ENCODE measurements around the gene LYPD6B.

Gene LYPD6B

DNA sequence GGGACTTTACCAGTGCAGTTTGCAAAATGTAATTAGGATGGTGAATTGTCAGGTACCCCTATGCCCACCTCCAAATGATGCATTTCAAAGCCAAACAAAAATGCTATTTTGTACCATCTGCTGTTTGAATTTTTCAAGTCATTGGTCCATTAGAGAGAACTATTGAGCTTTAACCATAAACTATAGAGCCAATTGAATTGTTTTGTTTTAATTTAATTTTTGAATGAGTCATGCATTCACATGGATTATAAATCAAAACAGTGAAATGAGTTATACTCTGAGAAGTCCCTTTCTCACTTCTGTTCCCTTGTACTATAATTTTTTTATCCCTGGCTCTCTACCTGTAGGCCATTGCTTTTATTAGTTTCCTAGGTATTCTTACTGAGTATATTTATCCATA is 151.3 kb downstream of the LYPD6B start:
- no peaks in the 10 kb centered on the region for H3K36me3 ChIP-seq (ENCODE audit: insufficient read depth, low read length)

DNA sequence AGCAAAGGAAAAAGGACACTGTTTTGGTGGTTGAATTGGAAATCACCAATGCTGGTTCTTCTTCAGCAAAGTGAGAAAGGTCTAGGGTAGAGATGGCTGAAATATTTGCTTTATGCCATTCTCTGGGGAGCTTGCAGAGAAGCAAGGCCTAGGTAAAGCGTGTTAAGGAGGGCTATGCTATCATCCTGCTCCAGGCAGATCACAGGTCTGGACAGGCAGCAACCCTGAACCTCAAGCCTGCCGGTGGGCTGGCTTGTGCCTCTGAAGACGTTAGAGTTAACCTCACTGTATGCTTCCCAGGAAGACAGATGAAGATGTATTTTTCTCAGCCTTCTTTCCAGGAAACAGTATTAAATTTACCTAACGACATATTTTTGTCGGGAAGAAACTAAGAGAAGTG is 153.4 kb downstream of the LYPD6B start:
- Histone ChIP-seq H3K27me3 (ENCODE audit: control insufficient read depth, insufficient read depth, low read length) (no peaks in the 10 kb centered on the region), H3K9me3 (replicated peaks; ENCODE audit: low read length) (no peaks in the 10 kb centered on the region), H3K4me2 (ENCODE audit: low read length) (no peak overlapping the region), H3K36me3 (ENCODE audit: insufficient read depth, low read length) (no peaks in the 10 kb centered on the region), H3K9ac (ENCODE audit: low read depth, low read length) (no peak overlapping the region), H3K4me3 (ENCODE audit: low read length) (no peak overlapping the region), H3K4me1 (ENCODE audit: control insufficient read depth, insufficient read depth, low read length) (no peaks in the 10 kb centered on the region)

More for the DNA sequence above, 151.3 kb downstream of the LYPD6B start:
- H3K9me3 ChIP-seq (replicated peaks; ENCODE audit: low read length) = no peaks in the 10 kb centered on the region
- H3K27me3 ChIP-seq (ENCODE audit: control insufficient read depth, insufficient read depth, low read length) = no peaks in the 10 kb centered on the region
- no peak overlapping the region for H3K9ac ChIP-seq (ENCODE audit: low read depth, low read length)
- no peak overlapping the region for H3K4me2 ChIP-seq (ENCODE audit: low read length)
- no peaks in the 10 kb centered on the region for H3K4me1 ChIP-seq (ENCODE audit: control insufficient read depth, insufficient read depth, low read length)
- no peak overlapping the region for H3K4me3 ChIP-seq (ENCODE audit: low read length)

DNA sequence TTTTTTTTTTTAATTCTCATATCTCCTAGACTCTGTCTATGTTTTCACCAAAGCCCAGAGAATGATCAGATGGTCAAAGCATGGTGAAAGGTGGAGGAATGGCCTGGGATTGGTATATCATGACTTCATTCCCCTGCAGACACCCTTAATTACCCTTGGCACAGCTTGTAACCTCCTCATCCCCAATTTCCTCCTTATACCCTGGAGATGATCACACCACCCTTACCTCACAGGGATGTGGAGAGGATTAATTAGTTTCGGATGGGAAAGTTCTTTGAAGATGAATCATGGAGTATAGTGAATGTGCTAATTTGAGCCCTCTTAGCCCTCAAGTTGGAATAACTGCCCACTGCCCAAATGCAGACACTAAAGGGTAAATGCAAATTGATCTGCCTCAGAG is 153.9 kb downstream of the LYPD6B start:
- Histone ChIP-seq H3K4me3 (ENCODE audit: low read length) (no peak overlapping the region), H3K36me3 (ENCODE audit: insufficient read depth, low read length) (no peaks in the 10 kb centered on the region), H3K9ac (ENCODE audit: low read depth, low read length) (no peak overlapping the region), H3K4me1 (ENCODE audit: control insufficient read depth, insufficient read depth, low read length) (no peaks in the 10 kb centered on the region), H3K27me3 (ENCODE audit: control insufficient read depth, insufficient read depth, low read length) (no peaks in the 10 kb centered on the region), H3K4me2 (ENCODE audit: low read length) (no peak overlapping the region), H3K9me3 (replicated peaks; ENCODE audit: low read length) (no peaks in the 10 kb centered on the region)

DNA sequence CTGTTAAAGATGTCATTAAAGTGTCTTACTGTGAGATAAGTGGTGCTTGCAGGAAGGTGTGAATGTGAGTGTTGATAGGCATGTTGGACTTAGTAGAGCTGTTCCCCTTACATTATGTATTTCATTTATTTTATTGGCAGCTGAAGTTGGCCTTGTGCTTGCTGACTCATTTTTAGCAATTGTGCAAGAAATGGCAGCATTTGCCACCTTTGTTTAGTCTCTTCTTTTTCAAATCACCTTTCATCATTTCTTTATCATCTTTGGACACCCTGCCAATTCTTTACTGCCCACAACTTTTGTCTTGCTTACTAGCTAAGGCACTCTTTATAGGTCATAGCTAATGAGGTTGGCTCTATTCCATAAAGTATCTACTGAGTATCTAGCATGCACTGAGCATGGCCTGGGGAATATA is 161.6 kb downstream of the LYPD6B start:
- Histone ChIP-seq H3K4me3 (ENCODE audit: low read length) (no peak overlapping the region), H3K4me1 (ENCODE audit: control insufficient read depth, insufficient read depth, low read length) (no peaks in the 10 kb centered on the region), H3K9me3 (replicated peaks; ENCODE audit: low read length) (no peaks in the 10 kb centered on the region), H3K36me3 (ENCODE audit: insufficient read depth, low read length) (no peaks in the 10 kb centered on the region), H3K27me3 (ENCODE audit: control insufficient read depth, insufficient read depth, low read length) (no peaks in the 10 kb centered on the region), H3K4me2 (ENCODE audit: low read length) (no peak overlapping the region), H3K9ac (ENCODE audit: low read depth, low read length) (no peak overlapping the region)

DNA sequence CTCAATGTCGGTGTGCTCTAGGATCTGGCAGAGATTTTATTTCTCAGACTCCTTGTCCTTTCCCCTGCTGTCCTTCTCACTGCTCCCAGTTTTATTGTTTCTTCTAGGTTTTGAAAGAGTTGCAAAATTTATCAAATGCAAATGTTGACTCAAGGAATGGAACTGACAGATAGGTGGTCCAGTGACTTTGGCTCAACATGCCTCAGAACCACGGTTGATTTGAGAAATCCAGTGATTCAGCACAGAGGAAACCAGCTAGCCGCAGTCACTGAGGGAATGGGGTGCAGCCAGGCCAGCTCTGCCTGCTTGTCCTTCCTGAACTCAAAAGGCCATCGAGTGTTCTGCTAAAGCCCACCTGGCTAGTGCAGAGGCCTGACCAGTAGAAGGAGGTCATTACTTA is 166.2 kb downstream of the LYPD6B start:
- H3K36me3 ChIP-seq (ENCODE audit: insufficient read depth, low read length) = no peaks in the 10 kb centered on the region
- H3K4me1 ChIP-seq (ENCODE audit: control insufficient read depth, insufficient read depth, low read length) = no peaks in the 10 kb centered on the region
- no peak overlapping the region for H3K4me3 ChIP-seq (ENCODE audit: low read length)
- H3K9ac ChIP-seq (ENCODE audit: low read depth, low read length) = no peak overlapping the region
- H3K4me2 ChIP-seq (ENCODE audit: low read length) = no peak overlapping the region
- no peaks in the 10 kb centered on the region for H3K9me3 ChIP-seq (replicated peaks; ENCODE audit: low read length)
- H3K27me3 ChIP-seq (ENCODE audit: control insufficient read depth, insufficient read depth, low read length) = no peaks in the 10 kb centered on the region

DNA sequence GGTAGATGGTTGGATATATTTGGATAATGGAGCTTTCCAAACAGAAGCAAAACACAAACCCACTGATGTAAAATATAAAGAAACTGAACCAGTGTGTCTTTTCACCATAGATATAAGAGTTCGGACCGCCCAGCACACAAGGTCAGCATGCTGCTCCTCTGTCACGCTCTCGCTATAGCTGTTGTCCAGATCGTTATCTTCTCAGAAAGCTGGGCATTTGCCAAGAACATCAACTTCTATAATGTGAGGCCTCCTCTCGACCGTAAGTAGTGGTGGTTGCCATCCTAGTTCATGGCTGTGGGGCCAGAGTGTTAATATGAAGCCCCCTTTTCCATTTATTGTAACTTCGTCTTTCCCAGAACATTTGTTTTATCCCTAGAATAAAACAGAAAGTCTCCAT is 166.6 kb downstream of the LYPD6B start:
- no peak overlapping the region for H3K9ac ChIP-seq (ENCODE audit: low read depth, low read length)
- no peak overlapping the region for H3K4me3 ChIP-seq (ENCODE audit: low read length)

DNA sequence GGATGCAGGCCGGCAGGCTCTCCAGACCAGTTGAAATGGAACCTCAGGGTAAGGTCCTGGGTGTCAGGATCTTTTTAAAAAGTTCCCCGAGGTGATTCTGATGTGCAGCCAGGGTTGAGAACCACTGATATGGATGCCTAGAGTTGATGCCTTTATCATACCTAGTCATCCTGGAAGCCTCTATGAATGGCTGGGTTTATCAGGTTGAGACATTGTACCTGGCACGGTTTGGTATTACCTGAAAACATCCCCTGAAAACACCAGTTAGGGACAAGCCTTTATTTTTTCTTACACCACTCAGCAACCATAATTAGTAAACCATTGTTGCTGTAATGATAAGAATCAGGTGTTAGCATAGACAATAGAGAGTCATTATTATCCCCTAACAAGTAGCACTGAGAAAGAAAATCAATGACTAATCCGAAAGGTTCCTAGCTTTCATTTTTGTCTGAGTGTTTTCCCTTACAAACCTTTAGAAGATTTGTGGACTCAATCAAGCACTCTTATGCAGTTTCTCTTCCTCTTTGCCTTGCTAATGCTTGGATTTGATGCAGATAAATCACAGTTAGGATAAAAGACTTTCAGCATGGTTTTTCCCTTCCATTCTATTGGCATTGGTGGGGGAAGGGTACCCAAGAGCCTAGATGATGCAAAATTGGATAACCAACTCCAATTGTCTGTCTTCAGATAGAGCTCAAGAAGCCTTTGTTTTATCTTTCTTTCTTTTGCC is 175.4 kb downstream of the LYPD6B start:
- H3K9ac ChIP-seq (ENCODE audit: low read depth, low read length) = no peak overlapping the region
- peaks cover 5% of the 10 kb centered on the region for H3K36me3 ChIP-seq (ENCODE audit: insufficient read depth, low read length)
- H3K4me1 ChIP-seq (ENCODE audit: control insufficient read depth, insufficient read depth, low read length) = no peaks in the 10 kb centered on the region
- H3K27me3 ChIP-seq (ENCODE audit: control insufficient read depth, insufficient read depth, low read length) = no peaks in the 10 kb centered on the region
- no peaks in the 10 kb centered on the region for H3K9me3 ChIP-seq (replicated peaks; ENCODE audit: low read length)
- H3K4me3 ChIP-seq (ENCODE audit: low read length) = no peak overlapping the region
- H3K4me2 ChIP-seq (ENCODE audit: low read length) = no peak overlapping the region

More for the DNA sequence above, 166.6 kb downstream of the LYPD6B start:
- Histone ChIP-seq H3K4me2 (ENCODE audit: low read length) (no peak overlapping the region), H3K27me3 (ENCODE audit: control insufficient read depth, insufficient read depth, low read length) (no peaks in the 10 kb centered on the region), H3K4me1 (ENCODE audit: control insufficient read depth, insufficient read depth, low read length) (no peaks in the 10 kb centered on the region), H3K36me3 (ENCODE audit: insufficient read depth, low read length) (no peaks in the 10 kb centered on the region), H3K9me3 (replicated peaks; ENCODE audit: low read length) (no peaks in the 10 kb centered on the region)

DNA sequence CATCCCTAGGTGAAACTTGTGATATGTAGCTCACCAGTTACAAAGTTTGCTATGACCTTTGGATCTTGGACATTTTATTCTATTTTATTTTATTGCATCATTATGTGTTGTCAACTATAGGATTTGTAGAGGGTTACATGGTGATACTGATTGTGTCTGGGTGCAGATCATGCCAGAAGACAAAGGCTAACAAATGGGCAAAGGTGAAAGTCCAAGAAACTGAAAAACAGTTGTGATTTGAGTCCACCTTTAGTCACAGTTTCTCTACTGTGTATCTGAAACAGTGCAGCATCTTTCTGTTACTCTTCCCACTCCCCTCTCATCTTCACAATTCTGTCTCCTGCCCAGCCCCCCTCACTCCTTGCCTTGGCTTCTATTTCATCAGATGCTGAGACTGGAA is 180.0 kb downstream of the LYPD6B start:
- H3K4me3 ChIP-seq (ENCODE audit: low read length) = no peak overlapping the region
- no peaks in the 10 kb centered on the region for H3K9me3 ChIP-seq (replicated peaks; ENCODE audit: low read length)
- H3K4me2 ChIP-seq (ENCODE audit: low read length) = no peak overlapping the region
- H3K27me3 ChIP-seq (ENCODE audit: control insufficient read depth, insufficient read depth, low read length) = no peaks in the 10 kb centered on the region
- H3K9ac ChIP-seq (ENCODE audit: low read depth, low read length) = no peak overlapping the region
- H3K36me3 ChIP-seq (ENCODE audit: insufficient read depth, low read length) = peaks cover 5% of the 10 kb centered on the region
- no peaks in the 10 kb centered on the region for H3K4me1 ChIP-seq (ENCODE audit: control insufficient read depth, insufficient read depth, low read length)

DNA sequence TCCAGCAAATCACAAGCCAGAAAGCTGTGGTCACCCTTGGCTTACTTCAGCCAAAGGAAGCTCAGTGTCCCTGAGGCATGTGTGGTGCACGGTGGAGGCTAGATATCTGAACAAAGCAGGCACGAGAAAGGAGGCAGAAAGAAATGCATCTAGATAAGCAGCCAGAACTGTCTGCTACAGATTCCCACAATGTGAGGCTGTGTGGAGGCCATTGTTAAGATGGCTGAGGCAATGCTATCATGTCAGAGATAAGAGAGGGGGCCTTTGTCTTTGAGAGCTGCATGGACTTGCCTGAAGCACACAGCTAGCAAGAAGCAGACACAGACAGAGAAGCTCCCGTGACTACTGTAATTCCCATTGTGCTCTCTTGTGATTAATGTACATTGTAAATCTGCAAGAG is 181.4 kb downstream of the LYPD6B start:
- no peaks in the 10 kb centered on the region for H3K9me3 ChIP-seq (replicated peaks; ENCODE audit: low read length)
- no peak overlapping the region for H3K4me3 ChIP-seq (ENCODE audit: low read length)
- no peaks in the 10 kb centered on the region for H3K27me3 ChIP-seq (ENCODE audit: control insufficient read depth, insufficient read depth, low read length)
- H3K4me2 ChIP-seq (ENCODE audit: low read length) = no peak overlapping the region
- peaks cover 2% of the 10 kb centered on the region for H3K36me3 ChIP-seq (ENCODE audit: insufficient read depth, low read length)
- H3K4me1 ChIP-seq (ENCODE audit: control insufficient read depth, insufficient read depth, low read length) = no peaks in the 10 kb centered on the region
- no peak overlapping the region for H3K9ac ChIP-seq (ENCODE audit: low read depth, low read length)

DNA sequence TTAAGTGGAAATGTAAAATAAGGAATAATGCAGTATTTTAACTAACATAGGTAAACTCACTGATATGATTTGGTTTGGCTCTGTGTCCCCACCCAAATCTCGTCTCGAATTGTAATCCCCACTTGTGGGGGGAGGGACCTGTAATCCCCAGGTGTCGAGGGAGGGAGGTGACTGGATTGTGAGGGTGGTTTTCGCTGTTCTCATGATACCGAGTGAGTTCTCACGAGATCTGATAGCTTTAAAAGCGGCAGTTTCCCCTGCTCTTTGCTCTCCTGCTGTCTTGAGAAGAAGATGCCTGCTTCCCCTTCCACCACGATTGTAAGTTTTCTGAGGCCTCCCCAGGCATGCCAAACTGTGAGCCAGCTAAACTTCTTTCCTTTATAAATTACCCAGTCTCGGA is 182.5 kb downstream of the LYPD6B start:
- Histone ChIP-seq H3K4me3 (ENCODE audit: low read length) (no peak overlapping the region), H3K36me3 (ENCODE audit: insufficient read depth, low read length) (no peaks in the 10 kb centered on the region), H3K4me2 (ENCODE audit: low read length) (no peak overlapping the region), H3K9me3 (replicated peaks; ENCODE audit: low read length) (no peaks in the 10 kb centered on the region), H3K9ac (ENCODE audit: low read depth, low read length) (no peak overlapping the region), H3K4me1 (ENCODE audit: control insufficient read depth, insufficient read depth, low read length) (no peaks in the 10 kb centered on the region), H3K27me3 (ENCODE audit: control insufficient read depth, insufficient read depth, low read length) (no peaks in the 10 kb centered on the region)

DNA sequence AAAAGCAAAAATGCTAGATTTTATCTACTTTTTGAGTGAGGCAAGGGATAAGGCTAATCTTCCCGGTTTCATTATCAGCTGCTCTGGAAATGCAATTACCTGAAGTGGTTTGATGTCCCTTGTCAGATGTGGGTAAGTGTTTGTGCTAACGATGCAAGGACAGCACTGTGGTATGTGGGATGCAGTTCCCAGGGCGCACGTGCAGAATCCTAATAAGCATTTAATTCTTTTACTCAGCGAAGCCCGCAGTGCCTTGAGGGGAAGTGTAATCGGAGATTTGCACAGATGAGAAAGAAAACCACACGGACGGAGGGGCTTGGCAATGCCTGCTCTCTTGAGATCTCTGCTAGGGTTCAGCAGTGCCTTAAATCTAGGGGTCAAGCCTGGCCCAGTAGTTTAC is 183.4 kb downstream of the LYPD6B start:
- Histone ChIP-seq H3K9me3 (replicated peaks; ENCODE audit: low read length) (no peaks in the 10 kb centered on the region), H3K4me1 (ENCODE audit: control insufficient read depth, insufficient read depth, low read length) (no peaks in the 10 kb centered on the region), H3K4me3 (ENCODE audit: low read length) (no peak overlapping the region), H3K27me3 (ENCODE audit: control insufficient read depth, insufficient read depth, low read length) (no peaks in the 10 kb centered on the region), H3K9ac (ENCODE audit: low read depth, low read length) (no peak overlapping the region), H3K36me3 (ENCODE audit: insufficient read depth, low read length) (no peaks in the 10 kb centered on the region), H3K4me2 (ENCODE audit: low read length) (no peak overlapping the region)

DNA sequence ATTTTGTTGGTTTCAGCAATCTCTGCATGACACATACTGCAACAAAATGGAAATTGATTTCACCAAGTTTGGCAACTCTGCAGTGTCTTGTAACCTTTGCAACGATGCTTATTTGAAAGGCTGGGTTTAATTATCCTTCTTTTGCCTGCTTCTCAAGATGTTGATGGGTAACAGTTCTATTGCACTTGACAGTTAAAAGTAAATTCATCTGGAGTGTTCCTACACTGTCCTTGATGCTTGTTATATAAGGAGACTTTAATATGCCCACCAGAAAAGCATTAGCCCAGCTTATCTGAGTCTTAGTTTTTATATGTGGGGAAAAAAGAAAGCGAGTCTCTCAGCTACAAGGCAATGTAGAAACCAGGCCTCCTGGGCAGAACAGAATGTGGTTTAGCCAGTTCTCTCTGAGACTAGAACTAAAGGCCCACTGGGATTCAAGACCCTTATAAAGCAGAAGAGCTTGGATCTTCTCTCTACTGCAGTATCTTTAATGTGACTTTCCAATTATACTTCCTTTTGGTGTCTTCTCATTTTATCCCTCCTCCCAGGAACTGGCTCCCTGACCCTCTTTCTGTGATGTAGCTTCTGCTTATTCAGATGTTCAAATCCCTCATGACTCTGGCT is 185.1 kb downstream of the LYPD6B start:
- H3K4me3 ChIP-seq (ENCODE audit: low read length) = no peak overlapping the region
- no peak overlapping the region for H3K9ac ChIP-seq (ENCODE audit: low read depth, low read length)
- no peak overlapping the region for H3K4me2 ChIP-seq (ENCODE audit: low read length)
- H3K36me3 ChIP-seq (ENCODE audit: insufficient read depth, low read length) = no peaks in the 10 kb centered on the region
- H3K4me1 ChIP-seq (ENCODE audit: control insufficient read depth, insufficient read depth, low read length) = no peaks in the 10 kb centered on the region
- no peaks in the 10 kb centered on the region for H3K9me3 ChIP-seq (replicated peaks; ENCODE audit: low read length)
- no peaks in the 10 kb centered on the region for H3K27me3 ChIP-seq (ENCODE audit: control insufficient read depth, insufficient read depth, low read length)
